Memory B cell (primary cell): ENCODE results near the gene S100A9.
"Not testable (repeated sequence)": the region's sequence is repeated elsewhere in the genome, so short reads cannot be mapped to it uniquely, and the experiment has no call there.

Source experiments
- ATAC-seq: fragments of 150-1000 bp; cut with Tn5 transposase; 2 replicates; pipeline ENCODE4 v1.10.0; 2021; ENCODE audit warnings: low read depth, mild to moderate bottlenecking, moderate library complexity
- DNase-seq, 2 donors: peaks; one replicate each; pipeline ENCODE4 v3.0.0; 2022; ENCODE audit warnings: low spot score in 2 of 2
- H3K27ac Mint-ChIP-seq: one replicate; pipeline ENCODE4 v1.8.0; 2022; ENCODE audit warnings: mild to moderate bottlenecking, moderate library complexity, mixed read lengths
- H3K27me3 Mint-ChIP-seq: one replicate; pipeline ENCODE4 v1.8.0; 2022; ENCODE audit warnings: mixed read lengths
- H3K36me3 Mint-ChIP-seq: one replicate; pipeline ENCODE4 v1.8.0; 2022; ENCODE audit warnings: mild to moderate bottlenecking, mixed read lengths
- H3K4me1 Mint-ChIP-seq: one replicate; pipeline ENCODE4 v1.8.0; 2022; ENCODE audit warnings: mixed read lengths
- H3K4me3 Mint-ChIP-seq: one replicate; pipeline ENCODE4 v1.8.0; 2022; ENCODE audit warnings: mild to moderate bottlenecking, moderate library complexity, mixed read lengths
- H3K9me3 Mint-ChIP-seq: one replicate; pipeline ENCODE4 v1.8.0; 2022; ENCODE audit warnings: mixed read lengths

Gene S100A9

DNA sequence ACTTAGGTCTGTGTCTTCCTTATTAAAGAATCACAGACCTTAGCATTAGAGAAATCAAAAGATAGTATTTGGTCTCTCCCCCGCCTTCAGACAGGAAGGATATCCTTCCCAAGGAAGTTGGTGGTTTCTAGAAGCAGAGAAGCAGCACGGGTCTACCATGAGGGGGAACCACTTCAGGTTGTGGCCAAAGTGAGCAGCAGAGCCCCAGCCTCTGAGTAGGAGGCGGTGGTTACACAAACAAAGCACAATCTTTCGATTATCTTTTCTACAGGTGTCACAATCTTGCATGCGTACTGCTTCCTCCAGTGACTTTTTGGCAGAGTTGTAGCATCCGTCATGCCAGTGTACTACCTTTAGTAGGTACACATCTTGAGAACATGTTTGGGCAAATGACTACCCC is 17.9 kb upstream of the S100A9 start:
- peaks cover 35% of the 10 kb centered on the region for H3K27me3 Mint-ChIP-seq
- no peak overlapping the region for H3K4me3 Mint-ChIP-seq
- peaks cover 5% of the 10 kb centered on the region for H3K4me1 Mint-ChIP-seq
- no peak overlapping the region for H3K27ac Mint-ChIP-seq
- DNase-seq (no peak), ATAC-seq (no peak)
- no peaks in the 10 kb centered on the region for H3K9me3 Mint-ChIP-seq
- H3K36me3 Mint-ChIP-seq, result no peaks in the 10 kb centered on the region

DNA sequence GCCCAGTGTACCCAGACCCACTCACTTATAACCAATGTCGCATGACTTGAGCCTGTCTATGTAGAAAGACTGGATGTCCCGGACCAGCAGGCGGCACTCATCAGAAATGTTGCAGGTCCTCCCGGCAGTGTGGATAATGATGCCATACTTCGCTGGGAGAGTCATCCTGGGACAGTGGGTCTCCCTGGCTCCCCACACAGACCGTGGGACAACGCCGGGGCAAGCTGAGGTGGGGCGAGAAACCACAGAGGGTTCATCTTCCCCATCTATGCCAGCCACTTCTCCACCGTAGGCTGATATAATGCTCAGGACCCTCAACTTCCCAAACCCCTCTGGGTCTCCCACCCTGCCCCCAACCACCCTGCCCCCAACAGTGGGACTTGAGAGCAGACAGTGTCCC is 17.3 kb upstream of the S100A9 start:
- H3K27ac Mint-ChIP-seq, result no peak overlapping the region
- no peak overlapping the region for H3K4me3 Mint-ChIP-seq
- no peaks in the 10 kb centered on the region for H3K9me3 Mint-ChIP-seq
- H3K27me3 Mint-ChIP-seq, result peaks cover 36% of the 10 kb centered on the region
- H3K36me3 Mint-ChIP-seq, result no peaks in the 10 kb centered on the region
- DNase-seq (no peak), ATAC-seq (no peak)
- peaks cover 6% of the 10 kb centered on the region for H3K4me1 Mint-ChIP-seq

- Mint-ChIP-seq H3K4me3 (no peak overlapping the region), H3K4me1 (peaks cover 18% of the 10 kb centered on the region), H3K9me3 (no peaks in the 10 kb centered on the region), H3K27ac (no peak overlapping the region), H3K27me3 (peaks cover 41% of the 10 kb centered on the region), H3K36me3 (no peaks in the 10 kb centered on the region)
- ATAC-seq, result no peak
- DNase-seq, result no peak
These were observed 16.2 kb upstream of the S100A9 start for GRCh38 chr1:153341431-153341934.

DNA sequence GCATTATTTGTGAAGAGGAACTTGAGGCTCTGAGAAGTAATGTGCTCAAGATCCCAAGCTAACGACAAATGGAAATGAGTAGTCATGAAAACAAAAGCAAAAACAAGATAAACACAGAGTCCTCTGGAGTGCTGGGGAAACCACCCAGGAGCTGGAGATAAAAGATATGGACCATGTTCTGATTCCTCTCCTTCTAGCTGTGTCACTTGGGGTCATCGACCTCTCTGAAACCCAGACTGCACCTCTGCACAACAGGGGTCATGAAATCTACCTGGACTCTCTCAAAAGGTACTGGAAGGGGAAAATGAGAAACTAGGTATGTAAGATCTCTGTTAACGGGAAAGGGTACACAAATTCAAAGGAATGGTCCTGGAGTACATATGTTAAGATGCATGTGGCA is 15.5 kb upstream of the S100A9 start:
- Mint-ChIP-seq H3K36me3 (no peaks in the 10 kb centered on the region), H3K4me1 (peaks cover 21% of the 10 kb centered on the region), H3K4me3 (no peak overlapping the region), H3K27ac (no peak overlapping the region), H3K27me3 (peaks cover 41% of the 10 kb centered on the region), H3K9me3 (no peaks in the 10 kb centered on the region)
- ATAC-seq (no peak), DNase-seq (no peak)

- no peaks in the 10 kb centered on the region for H3K36me3 Mint-ChIP-seq
- no peak overlapping the region for H3K27ac Mint-ChIP-seq
- H3K4me3 Mint-ChIP-seq, result no peak overlapping the region
- no peaks in the 10 kb centered on the region for H3K9me3 Mint-ChIP-seq
- H3K4me1 Mint-ChIP-seq, result peaks cover 23% of the 10 kb centered on the region
- ATAC-seq (no peak), DNase-seq (no peak)
- peaks cover 38% of the 10 kb centered on the region for H3K27me3 Mint-ChIP-seq
These were observed 14.5 kb upstream of the S100A9 start for GRCh38 chr1:153343040-153343681.

DNA sequence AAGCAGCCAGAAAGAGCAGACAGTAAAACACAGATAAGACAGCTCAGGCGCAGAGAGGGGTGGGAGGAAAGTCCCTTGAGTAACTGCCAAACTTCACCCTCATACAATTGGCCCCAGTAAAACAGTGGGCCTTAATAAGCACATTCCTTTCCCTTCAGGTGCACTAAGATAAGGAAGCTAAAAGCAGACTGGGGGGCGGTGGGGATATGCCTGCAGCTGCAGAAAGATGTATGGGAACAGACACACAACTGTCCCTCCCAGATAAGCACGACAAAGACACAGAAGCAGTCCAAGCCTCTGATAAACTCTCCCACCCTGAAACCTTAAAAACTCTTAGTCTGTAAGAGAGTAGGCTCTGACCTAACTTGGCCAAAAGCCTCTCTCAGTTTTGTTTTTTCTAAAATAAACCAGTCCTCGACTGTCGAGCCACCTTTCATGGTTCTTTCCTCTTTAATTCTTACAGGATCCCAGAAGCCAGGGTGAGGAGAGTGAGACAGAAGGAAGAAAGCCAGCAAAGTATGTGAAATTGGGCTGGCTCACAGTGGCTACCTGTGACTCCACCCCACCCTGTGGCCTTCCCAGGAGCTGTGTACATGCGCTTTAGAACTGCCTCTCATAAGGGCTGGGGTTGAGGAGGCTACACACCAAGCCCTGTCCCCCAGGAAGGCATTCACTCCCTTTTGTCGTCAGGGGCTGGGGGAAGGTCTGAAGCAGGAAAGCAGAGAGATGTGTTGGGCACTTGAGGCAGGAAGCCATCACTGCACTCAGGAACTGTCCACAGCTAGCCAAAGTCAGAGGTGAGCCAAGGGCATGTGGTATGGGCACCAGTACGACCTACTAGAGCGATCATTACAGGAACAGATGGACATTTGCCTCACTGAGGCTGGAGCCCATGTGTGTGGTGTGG is 13.6 kb upstream of the S100A9 start:
- ATAC-seq (no peak), DNase-seq (no peak)
- peaks cover 34% of the 10 kb centered on the region for H3K27me3 Mint-ChIP-seq
- no peaks in the 10 kb centered on the region for H3K36me3 Mint-ChIP-seq
- H3K4me1 Mint-ChIP-seq, result peaks cover 23% of the 10 kb centered on the region
- H3K27ac Mint-ChIP-seq, result no peak overlapping the region
- no peaks in the 10 kb centered on the region for H3K9me3 Mint-ChIP-seq
- no peak overlapping the region for H3K4me3 Mint-ChIP-seq

- Mint-ChIP-seq H3K36me3 (no peaks in the 10 kb centered on the region), H3K27ac (no peak overlapping the region), H3K27me3 (peaks cover 34% of the 10 kb centered on the region), H3K4me1 (peaks cover 23% of the 10 kb centered on the region), H3K4me3 (no peak overlapping the region), H3K9me3 (no peaks in the 10 kb centered on the region)
- DNase-seq, result no peak
- ATAC-seq, result no peak
These were observed 13.0 kb upstream of the S100A9 start for GRCh38 chr1:153344718-153345025.

DNA sequence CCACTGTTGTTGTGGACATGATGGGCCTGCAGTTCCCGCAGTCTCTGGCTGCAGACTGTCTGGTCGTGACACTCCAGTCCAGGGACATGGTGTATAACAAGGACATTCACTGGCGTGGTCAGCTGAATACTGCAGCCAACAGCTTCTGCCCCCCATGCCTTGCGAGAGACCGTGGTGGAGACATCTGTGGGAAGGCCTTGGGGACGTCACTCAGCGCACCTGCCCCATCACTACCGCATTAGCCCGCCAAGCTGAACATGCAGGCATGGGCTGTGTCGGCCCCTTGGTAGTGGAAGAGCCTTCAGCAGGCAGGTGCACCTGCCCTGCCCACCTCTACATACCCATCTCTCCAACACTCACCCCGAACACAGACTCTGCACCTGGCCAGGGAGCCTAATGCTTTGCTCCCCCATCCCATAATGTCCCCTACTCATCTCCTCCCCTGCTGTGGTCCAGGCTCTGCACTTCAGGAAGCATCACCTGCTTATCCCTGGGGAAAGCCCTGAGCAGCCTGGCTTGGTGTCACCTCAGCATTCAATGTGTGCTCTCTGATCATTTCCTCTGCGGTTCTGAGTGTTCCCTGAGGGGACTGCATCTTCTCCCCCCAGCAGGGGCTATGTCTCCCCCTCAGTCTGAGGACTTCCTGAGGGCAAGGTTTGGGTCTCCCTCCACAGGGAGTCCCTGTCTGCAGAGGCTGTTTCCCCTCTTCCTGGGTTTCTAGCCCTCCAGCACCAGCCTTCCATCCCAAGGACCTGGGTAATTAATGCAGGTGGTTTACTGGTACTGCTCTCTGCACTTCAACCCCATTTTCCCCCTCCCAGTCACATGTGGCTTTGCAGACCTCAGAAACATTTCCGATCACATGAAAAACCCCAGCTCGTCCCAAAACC is 12.2 kb upstream of the S100A9 start:
- no peaks in the 10 kb centered on the region for H3K9me3 Mint-ChIP-seq
- peak overlapping the region; percentile 13 for H3K27ac Mint-ChIP-seq
- DNase-seq (peak in 1 of 2 donors; percentile 14), ATAC-seq (peak; percentile 52)
- no peak overlapping the region for H3K4me3 Mint-ChIP-seq
- no peaks in the 10 kb centered on the region for H3K36me3 Mint-ChIP-seq
- H3K4me1 Mint-ChIP-seq, result peaks cover 23% of the 10 kb centered on the region
- H3K27me3 Mint-ChIP-seq, result peaks cover 36% of the 10 kb centered on the region

- Mint-ChIP-seq H3K4me1 (peaks cover 23% of the 10 kb centered on the region), H3K36me3 (no peaks in the 10 kb centered on the region), H3K9me3 (no peaks in the 10 kb centered on the region), H3K4me3 (no peak overlapping the region), H3K27me3 (peaks cover 32% of the 10 kb centered on the region), H3K27ac (peak overlapping the region; percentile 13)
- DNase-seq (peak in 1 of 2 donors; percentile 11), ATAC-seq (peak; percentile 50)
These were observed 11.5 kb upstream of the S100A9 start for GRCh38 chr1:153346077-153346723.

DNA sequence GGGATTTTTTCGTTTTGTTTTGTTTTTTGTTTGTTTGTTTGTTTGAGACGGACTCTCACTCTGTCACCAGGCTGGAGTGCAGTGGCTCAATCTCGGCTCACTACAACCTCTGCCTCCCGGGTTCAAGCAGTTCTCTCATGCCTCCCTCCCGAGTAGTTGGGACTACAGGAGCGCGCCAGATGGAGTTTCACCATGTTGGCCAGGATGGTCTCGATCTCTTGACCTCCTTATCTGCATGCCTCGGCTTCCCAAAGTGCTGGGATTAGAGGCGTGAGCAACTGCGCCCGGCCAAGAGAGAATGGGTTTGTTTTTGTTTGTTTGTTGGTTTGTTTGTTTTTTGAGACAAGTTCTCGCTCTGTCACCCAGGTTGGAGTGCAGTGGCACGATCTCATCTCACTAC is 10.6 kb upstream of the S100A9 start:
- not testable (repeated sequence) for ATAC-seq

GRCh38 chr1:153347856-153348255 is 9.8 kb upstream of the S100A9 start:
- Mint-ChIP-seq H3K27me3 (peaks cover 26% of the 10 kb centered on the region), H3K27ac (no peak overlapping the region)
- no peak for ATAC-seq

More for the DNA sequence above, 10.6 kb upstream of the S100A9 start:
- not testable (repeated sequence) for H3K36me3 Mint-ChIP-seq, H3K4me3 Mint-ChIP-seq, H3K27ac Mint-ChIP-seq, H3K9me3 Mint-ChIP-seq
- peaks cover 23% of the 10 kb centered on the region for H3K4me1 Mint-ChIP-seq
- DNase-seq, result peak in 1 of 2 donors; percentile 4
- H3K27me3 Mint-ChIP-seq, result peaks cover 32% of the 10 kb centered on the region

DNA sequence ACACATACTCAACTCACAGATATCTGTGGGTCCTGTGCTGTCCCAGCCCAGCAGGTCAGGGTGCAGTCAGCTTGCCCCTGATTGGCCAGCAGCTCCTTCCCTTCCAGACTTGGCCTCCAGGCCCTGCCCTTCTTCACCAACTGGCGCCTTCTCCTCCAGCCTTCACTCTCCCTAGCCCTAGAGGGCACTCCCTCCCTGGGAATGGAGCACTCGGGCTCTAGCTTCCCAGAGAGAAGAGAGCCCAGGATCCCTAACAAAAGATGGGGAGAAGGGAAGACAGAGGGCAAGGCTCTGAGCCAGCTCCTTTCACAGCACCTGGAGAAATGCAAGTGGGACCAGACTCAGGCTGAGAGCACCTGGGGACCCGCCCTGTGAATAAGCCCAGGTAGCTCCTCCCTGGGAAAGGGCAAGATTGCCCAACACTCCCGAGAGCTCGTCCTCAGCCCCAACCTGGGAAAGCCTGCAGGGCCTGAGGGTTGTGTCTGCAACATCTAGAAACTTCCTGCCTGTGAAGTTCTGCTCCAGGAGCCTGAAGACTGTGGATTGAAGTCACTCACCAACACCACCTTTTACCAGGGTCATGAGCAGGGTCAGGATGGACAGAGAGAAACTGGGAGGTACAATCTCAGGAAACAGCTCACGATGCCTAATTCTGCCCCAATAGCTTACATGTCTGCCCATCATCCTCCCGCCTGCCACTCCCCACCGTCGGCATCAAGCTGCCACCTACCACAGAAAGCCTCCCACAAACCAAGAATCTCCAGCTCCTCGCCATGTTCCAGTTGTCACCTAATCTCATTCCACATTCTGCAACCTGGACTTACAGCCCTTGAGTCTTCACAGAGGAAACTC is 8.9 kb upstream of the S100A9 start, which contains the start of gene PGLYRP4:
Gene PGLYRP4 (minus strand): TSS at position 331 of the 852 bp plus-strand sequence. CDS start 909 bp downstream, outside the sequence.
- Mint-ChIP-seq H3K27ac (no peak within 1 kb of the TSS), H3K9me3 (no peaks in the 10 kb centered on the region), H3K4me1 (peaks cover 25% of the 10 kb centered on the region), H3K4me3 (no peak within 1 kb of the TSS), H3K36me3 (no peaks in the 10 kb centered on the region), H3K27me3 (peaks cover 30% of the 10 kb centered on the region)
- DNase-seq (peak in 1 of 2 donors; percentile 7), ATAC-seq (no peak)

More at GRCh38 chr1:153347856-153348255, 9.8 kb upstream of the S100A9 start:
- no peaks in the 10 kb centered on the region for H3K36me3 Mint-ChIP-seq
- H3K4me3 Mint-ChIP-seq, result no peak overlapping the region
- DNase-seq, result peak in 1 of 2 donors; percentile 8
- peaks cover 25% of the 10 kb centered on the region for H3K4me1 Mint-ChIP-seq
- no peaks in the 10 kb centered on the region for H3K9me3 Mint-ChIP-seq
